Adipose tissue (tissue), 3 donors: ENCODE results near the gene ASIC5. TPM values are rescaled to one million over a fixed set of nuclear protein-coding genes. Genes with fewer than 3 reads are reported as not detected.

Source experiments
- H3K27ac ChIP-seq: one replicate; pipeline ENCODE4 v1.5.1; 2013; ENCODE audit warnings: low read depth, low read length
- WGBS, 3 donors: extraction: QIAGEN DNeasy Blood & Tissue Kit; methylation state at CpG; one replicate each; pipeline ENCODE4 v1.1.7; 2013; 5-methylcytosine and 5-hydroxymethylcytosine counted together
- polyA plus RNA-seq, 3 donors: library from polyadenylated mRNA; stranded (reverse); fragments of 200-250 nt; gene quantifications; one replicate each; pipeline ENCODE4 v1.2.3, GENCODE V29; 2013
- donor health status: healthy with polysubstance abuse.
- donor health status: Bipolar disorder and iron deficiency.
- donor health status: healthy.

The ASIC5 gene
- polyA plus RNA-seq, 3 donors = not detected

- WGBS, 3 donors = 43 to 81% (median 77%) methylated on average over 1 of the region's 1 CpG
- H3K27ac ChIP-seq = no peak overlapping the region
These were observed 21.0 kb upstream of the ASIC5 start for GRCh38 chr4:155887045-155887444.

DNA sequence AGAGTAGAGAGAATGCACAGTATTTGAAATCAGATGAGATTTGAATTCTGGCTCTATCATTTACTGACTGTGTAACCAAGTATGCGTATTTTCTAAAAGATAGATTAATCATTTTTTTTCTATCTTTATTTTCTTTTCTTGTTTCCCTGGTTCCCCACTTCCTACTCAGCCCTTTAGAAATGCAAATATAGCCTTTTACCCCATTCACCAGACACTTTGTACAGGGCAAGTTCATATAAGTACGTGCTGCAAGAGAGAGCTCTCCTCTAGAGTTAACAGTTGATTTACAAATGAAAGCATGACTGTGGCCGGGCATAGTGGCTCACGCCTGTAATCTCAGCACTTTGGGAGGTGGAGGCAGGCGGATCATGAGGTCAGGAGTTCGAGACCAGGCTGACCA lies 19.6 kb upstream of the ASIC5 start:
- H3K27ac ChIP-seq = no peak overlapping the region
- 57 to 66% (median 64%) methylated on average over 6 of the region's 6 CpGs for WGBS, 3 donors

DNA sequence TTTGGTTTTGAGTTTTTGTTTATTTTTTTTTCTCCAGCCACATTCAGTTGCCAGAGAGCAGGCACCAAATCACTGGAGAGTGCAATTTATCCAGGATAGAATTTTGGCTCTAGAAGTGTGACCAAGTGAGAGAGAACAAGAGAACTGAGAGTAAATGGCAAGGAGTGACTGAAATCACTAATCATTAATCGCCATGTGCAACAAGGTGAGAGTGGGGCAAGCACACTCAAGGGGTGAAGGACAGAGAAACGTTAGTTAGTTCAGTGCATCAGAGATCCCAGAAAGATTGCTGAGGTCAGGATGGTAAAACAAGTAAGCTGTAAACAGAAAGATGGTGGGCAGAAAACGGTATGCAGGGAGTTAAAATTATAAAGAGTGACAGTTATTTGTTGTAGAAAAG lies 17.8 kb upstream of the ASIC5 start:
- no peak overlapping the region for H3K27ac ChIP-seq
- WGBS, 3 donors = 57 to 83% (median 82%) methylated on average over 3 of the region's 3 CpGs

GRCh38 chr4:155881555-155881954 lies 15.5 kb upstream of the ASIC5 start:
- H3K27ac ChIP-seq = no peak overlapping the region
- 29 to 69% (median 65%) methylated on average over 1 of the region's 1 CpG for WGBS, 3 donors

GRCh38 chr4:155879767-155880166 lies 13.7 kb upstream of the ASIC5 start:
- H3K27ac ChIP-seq = no peak overlapping the region

DNA sequence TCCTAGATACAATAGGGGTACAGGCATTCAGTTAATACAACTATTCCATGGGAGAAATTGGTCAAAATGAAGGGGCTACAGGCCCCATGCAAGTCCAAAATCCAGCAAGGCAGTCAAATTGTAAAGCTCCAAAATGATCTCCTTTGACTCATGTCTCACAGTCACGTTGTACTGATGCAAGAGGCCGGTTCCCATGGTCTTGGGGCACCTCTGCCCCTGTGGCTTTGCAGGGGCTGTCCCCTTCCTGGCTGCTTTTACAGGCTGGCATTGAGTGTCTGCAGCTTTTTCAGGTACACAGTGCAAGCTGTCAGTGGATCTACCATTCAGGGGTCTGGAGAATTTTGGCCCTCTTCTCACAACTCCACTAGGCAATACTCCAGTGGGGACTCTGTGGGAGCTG lies 12.5 kb upstream of the ASIC5 start:
- no peak overlapping the region for H3K27ac ChIP-seq
- WGBS, 3 donors = 34 to 38% (median 35%) methylated on average over 2 of the region's 2 CpGs

- WGBS, 3 donors = 79 to 84% (median 83%) methylated on average over 4 of the region's 4 CpGs
- no peak overlapping the region for H3K27ac ChIP-seq
These were observed 11.9 kb upstream of the ASIC5 start for GRCh38 chr4:155877971-155878370.

DNA sequence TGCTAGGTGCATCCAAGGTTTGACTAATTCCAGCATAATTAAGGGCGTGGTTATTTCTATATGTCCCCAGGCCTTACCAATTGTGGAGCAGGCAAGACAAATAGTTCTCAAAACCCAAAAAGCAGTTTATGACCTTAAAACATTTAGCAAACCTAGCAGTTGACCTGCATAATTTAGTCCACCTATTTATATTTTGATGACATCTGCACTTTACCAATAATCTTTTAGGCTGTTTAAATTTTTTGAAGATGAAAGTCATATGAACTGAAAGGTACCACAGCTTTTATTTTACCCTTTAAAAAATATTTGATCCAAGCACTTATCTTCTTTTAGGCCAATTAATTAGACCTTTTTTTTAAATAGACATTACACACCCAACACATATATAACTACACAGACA lies 9.8 kb upstream of the ASIC5 start:
- 76 to 86% (median 84%) methylated on average over 1 of the region's 1 CpG for WGBS, 3 donors
- no peak overlapping the region for H3K27ac ChIP-seq

DNA sequence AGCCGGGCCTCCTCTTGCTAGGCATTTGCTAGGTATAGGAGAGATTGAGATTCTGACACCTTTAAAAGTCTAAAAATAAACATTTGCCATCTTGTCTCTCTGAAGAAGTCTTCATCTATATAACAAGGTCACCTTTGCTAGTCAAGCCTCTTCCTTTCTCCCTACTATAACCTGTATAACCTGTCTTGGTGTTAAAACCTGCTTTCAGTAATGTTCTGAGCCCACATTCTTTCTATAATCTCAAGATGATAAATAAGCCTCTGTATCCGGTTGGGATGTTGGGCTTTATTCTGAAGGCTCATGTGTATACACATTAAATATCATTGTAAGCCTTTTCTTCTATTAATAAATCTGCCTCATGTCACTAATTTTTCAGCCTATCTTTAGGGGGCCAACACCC lies 10.2 kb downstream of the ASIC5 start:
- whole genome bisulfite sequencing, 3 donors = 49 to 79% (median 70%) methylated on average over 2 of the region's 2 CpGs
- no peak overlapping the region for H3K27ac ChIP-seq

GRCh38 chr4:155854582-155855226 lies 11.4 kb downstream of the ASIC5 start:
- H3K27ac ChIP-seq = no peak overlapping the region
- 63 to 66% (median 66%) methylated on average over 6 of the region's 6 CpGs for WGBS, 3 donors

GRCh38 chr4:155853189-155853588 lies 12.9 kb downstream of the ASIC5 start:
- WGBS, 3 donors = 92 to 97% (median 95%) methylated on average over 3 of the region's 3 CpGs
- H3K27ac ChIP-seq = no peak overlapping the region

DNA sequence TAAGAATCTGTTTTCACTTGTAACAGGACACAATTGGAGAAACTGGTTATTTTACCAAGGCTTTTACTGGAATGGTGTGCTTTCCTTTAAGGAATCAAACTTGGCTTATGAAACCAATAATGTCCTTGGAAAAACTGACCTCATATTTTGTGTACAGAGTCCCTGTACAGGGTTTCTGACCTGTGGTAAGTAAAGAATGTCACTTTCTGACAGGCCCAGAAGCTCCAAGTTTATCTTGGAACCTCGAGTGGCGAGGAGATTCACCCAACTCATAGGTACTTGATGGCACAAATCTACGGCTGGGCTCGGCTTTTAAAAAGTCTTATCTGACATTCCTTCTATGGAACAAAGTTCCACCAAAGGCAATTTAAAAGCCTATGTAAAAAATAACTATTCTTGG lies 17.0 kb downstream of the ASIC5 start:
- 66 to 87% (median 84%) methylated on average over 4 of the region's 4 CpGs for WGBS, 3 donors
- H3K27ac ChIP-seq = no peak overlapping the region

DNA sequence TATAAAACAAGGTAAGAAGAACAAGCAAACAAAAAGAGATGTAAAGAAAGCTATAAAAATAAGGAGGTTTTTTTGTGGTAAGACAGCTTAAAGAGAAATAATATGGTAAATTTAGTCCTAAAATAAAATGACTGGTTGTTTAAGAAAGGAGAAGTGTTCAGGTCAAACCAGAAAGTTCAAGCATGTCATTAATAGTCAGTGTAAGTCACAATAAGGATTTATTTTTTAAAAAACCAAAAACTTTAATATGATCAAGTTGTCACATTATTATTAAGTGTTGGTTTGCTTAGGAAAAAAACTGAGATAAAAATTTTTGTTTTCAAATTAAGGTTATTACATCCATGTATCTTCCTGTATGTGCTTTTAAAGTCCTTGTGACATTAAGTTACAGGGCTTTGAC lies 19.1 kb downstream of the ASIC5 start:
- no peak overlapping the region for H3K27ac ChIP-seq

DNA sequence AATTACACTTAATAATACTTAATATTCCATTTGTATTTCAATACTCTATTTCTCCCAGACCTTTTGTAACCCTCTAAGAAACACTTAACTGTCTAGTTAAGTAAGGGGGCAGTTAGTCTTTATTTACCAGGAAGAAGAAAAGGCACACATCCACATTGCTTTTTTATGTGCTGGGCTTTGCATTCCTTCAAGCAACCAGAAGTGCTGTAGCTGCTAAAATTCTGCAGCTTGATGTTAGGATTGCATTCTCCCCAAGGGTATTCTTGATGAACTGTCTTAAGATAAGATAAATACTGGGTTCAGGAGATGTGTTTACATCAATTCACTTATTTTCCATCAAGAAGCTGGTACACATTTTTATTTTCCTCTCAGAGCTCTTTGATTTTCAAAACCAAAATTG lies 24.0 kb downstream of the ASIC5 start:
- no peak overlapping the region for H3K27ac ChIP-seq

DNA sequence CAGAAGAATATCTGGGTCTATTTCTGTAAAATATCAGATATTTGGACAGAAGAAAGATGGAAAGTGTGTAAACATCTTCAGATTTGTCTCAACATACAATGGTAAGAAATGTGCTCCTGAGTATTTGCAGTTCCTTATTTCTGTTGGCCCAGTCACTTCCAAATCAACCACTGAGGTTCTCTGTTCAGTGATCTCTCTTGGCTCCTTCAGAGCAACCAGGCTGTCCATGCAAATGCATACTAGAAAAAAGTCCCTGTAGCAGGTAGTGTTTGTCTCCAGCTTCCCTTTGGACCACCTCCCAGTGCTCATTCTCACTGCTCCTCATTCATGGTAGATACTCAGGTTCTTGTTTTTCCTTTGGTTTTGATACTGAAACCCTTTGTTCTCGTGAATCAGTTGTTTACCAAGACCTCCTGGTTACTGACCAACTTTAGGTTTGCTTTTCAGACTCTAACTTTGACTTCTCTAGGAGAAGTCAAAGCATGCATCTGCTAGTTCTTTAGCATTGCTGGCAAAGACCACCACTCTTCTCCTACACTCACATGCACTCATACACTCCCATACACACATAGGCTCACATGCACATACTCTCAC lies 28.8 kb downstream of the ASIC5 start:
- 69 to 80% (median 72%) methylated on average over 1 of the region's 1 CpG for WGBS, 3 donors
- H3K27ac ChIP-seq = no peak overlapping the region

DNA sequence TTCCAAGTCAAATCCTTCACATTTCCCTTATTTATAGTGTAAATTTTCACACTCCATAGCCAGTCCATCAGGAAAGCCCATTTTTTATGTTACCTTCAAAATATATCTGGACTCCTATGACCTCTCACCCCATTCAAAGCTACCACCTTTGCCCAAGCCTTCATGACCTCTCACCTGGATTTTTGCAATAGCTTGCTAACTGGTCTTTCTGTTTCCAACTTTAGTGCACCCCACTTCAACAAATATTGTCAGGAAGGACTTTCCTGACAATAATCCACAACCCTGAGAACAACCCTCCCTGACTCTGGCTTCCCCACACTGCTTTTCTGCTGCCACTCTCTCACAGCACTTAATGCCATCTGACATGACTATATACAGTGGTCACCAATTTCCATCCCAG lies 33.4 kb downstream of the ASIC5 start:
- H3K27ac ChIP-seq = no peak overlapping the region

- 81 to 89% (median 85%) methylated on average over 3 of the region's 3 CpGs for WGBS, 3 donors
- no peak overlapping the region for H3K27ac ChIP-seq
These were observed 37.4 kb downstream of the ASIC5 start for GRCh38 chr4:155828628-155829027.

DNA sequence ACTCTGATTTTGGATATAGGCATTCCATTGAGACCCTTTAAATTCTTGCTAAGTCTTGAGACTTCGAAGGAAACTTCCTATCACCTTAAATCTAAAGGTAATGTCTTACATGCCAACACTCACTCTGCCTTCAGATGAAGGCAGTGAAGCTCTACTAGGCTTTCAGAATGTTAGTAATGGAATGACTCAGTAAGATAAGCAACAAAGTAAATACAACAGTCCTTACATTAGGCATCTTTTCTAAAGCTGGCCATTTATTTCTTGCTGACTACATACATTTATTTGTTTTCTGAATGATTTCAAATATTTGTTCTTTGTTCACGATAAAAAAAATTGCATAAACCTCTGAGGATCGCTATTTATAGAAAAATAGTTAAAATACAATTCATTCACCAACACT lies 43.5 kb downstream of the ASIC5 start:
- no peak overlapping the region for H3K27ac ChIP-seq
- WGBS, 3 donors = 34 to 84% (median 83%) methylated on average over 3 of the region's 3 CpGs

- 80 to 88% (median 87%) methylated on average over 4 of the region's 4 CpGs for WGBS, 3 donors
- H3K27ac ChIP-seq = no peak overlapping the region
These were observed 45.1 kb downstream of the ASIC5 start for GRCh38 chr4:155820887-155821518.

GRCh38 chr4:155819066-155819465 lies 47.0 kb downstream of the ASIC5 start:
- H3K27ac ChIP-seq = no peak overlapping the region
- 54 to 68% (median 55%) methylated on average over 1 of the region's 1 CpG for WGBS, 3 donors
